ENCODE measurements around the gene NTNG2.

NTNG2 gene

GRCh38 chr9:132204883-132205282, 43.0 kb downstream of the NTNG2 start:
- no peak for DNase-seq (ENCODE audit: low read depth)

DNA sequence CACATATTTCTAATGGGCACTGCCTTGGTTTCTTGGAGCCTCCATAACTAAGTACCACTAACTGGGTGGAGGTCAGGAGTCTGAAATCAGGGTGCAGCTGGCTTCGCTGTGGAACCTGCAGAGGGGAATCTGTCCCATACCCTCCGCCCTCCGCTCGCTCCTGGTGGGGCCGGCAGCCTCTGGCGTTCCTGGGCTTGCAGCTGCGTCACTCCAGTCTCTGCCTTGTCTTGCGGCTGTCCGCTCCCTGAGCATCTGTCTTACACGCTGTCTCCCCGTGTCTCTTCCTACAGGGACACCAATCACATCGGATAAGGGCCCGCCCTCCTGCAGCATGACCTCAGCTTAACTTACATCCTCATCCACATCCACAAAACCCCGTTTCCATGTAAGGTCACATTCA, 45.4 kb downstream of the NTNG2 start:
- DNase-seq (ENCODE audit: low read depth), result no peak

DNA sequence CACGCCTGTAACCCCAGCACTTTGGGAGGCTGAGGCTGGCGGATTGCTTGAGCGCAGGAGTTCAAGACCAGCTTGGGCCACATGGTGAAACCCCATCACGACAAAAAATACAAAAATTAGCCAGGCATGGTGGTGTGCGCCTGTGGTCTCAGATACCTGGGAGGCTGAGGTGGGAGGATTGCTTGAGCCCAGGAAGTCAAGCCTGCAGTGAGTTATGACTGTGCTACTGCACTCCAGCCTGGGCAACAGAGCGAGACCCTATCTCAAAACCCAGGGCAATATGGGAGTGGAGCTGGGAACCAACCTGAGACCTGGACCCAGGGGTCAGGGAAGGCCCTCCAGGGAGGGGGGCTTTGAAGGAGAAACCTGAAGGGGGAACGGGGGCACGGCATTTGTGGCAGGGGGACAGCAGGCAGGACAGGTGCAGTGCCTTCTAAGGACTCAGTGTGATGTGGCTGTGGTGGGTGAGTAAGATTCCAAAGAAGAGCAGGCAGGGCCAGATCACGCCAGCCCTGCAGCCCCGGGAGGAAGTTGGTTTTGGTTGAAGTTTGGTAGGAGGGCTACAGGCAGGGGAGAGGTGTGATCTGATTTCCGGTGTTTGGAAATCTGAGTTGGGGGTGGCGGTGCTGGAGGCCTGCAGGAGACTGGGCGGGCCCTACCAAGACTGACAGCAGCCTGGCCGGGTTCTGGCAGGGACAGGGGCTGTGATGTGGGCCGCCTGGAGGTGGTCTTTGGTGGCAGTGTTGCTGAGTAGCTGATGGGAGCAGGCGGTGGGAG, 46.2 kb downstream of the NTNG2 start:
- DNase-seq (ENCODE audit: low read depth), result no peak

- DNase-seq (ENCODE audit: low read depth), result no peak
Measured at GRCh38 chr9:132209228-132209627, 47.4 kb downstream of the NTNG2 start.

DNA sequence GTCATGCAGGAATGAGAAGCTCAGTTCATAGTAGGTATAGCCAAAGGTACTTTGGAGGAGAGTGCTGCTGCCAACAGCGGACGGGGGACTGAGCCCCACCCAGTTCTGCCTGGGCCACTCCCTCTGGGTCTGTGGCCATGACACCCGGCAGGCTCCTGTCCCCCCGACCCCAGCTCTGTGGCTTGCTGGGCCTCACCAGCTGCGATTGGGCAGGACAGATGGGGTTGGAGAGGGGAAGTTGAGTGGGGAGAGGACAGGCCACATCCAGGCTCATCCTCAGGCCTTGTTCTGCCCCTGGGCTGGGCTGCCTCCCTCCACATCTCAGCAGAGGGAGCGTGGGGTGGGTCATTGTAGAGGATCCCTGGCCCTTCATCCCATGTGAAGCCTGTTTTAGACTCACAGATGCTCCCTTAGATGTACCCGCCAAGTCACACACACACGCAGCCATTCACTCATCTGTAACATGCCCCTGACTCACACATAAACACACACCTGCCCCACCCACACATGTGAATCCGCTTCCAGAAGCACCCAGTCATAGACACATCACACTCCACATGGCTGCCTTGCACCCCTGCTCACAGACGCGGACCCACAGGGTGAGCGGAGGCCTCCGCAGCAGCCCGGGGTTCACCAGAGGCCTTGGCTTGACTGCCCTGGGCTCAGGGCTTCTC, 48.8 kb downstream of the NTNG2 start:
- no peak for DNase-seq (ENCODE audit: low read depth)

GRCh38 chr9:132211570-132211969, 49.7 kb downstream of the NTNG2 start:
- no peak for DNase-seq (ENCODE audit: low read depth)

- no peak for DNase-seq (ENCODE audit: low read depth)
Measured at GRCh38 chr9:132214027-132214622, 52.3 kb downstream of the NTNG2 start.

GRCh38 chr9:132216861-132217619, 55.2 kb downstream of the NTNG2 start:
- DNase-seq (ENCODE audit: low read depth), result no peak

DNA sequence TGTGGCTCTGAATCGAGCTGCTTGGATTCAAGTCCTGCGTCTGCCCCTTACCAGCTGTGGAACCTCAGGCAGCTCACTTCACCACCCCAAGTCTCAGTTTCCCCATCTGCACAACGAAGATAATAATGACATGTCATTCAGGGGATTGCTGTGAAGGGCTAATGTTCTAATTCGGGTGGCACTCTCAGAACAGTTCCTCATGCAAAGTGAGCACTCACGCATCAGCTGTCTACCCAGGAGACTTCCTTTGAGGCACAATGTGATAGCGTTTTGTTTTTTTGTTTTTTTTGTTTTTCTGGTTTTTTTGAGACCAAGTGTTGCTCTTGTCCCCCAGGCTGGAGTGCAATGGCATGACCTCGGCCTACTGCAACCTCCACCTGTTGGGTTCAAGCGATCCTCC, 56.4 kb downstream of the NTNG2 start:
- no peak for DNase-seq (ENCODE audit: low read depth)

- no peak for DNase-seq (ENCODE audit: low read depth)
Measured at GRCh38 chr9:132221941-132222340, 60.1 kb downstream of the NTNG2 start.

DNA sequence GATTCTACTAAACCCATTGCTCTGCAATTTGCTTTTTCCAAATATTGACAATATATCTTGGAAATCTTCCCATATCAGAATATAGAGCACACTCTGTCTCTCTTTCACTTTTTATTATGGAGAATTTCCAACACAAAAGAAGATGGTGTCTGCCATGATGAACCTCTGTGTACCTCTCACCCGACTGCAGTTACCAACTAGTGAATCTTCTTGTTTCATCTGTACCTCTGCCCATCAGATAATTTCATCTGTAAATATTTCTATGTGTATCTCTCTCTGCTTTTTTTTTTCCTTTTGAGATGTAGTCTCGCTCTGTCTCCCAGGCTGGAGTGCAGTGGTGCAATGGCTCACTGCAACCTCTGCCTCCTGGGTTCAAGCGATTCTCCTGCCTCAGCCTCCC, 62.8 kb downstream of the NTNG2 start:
- no peak for DNase-seq (ENCODE audit: low read depth)

GRCh38 chr9:132226571-132227430, 64.9 kb downstream of the NTNG2 start:
- no peak for DNase-seq (ENCODE audit: low read depth)

DNA sequence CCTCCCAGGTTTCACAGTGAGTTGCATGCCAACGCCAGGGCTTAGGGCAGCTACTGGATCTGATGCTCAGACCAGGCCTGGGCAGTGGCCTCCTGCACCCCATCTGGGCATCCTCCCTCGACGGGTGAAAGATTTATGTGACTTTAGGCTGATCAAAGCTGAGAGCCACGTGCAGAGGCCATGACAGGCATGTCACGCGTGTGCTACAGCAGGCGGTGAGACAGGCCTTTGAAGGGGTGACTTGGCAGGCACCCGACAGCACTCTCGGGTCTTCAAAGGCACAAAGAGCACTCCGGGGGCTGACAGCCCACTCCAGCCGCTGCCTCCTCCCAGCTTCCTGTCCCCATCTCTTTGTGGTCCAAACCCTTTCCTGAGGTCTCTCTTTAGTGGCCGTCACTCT, 66.2 kb downstream of the NTNG2 start:
- no peak for DNase-seq (ENCODE audit: low read depth)

DNA sequence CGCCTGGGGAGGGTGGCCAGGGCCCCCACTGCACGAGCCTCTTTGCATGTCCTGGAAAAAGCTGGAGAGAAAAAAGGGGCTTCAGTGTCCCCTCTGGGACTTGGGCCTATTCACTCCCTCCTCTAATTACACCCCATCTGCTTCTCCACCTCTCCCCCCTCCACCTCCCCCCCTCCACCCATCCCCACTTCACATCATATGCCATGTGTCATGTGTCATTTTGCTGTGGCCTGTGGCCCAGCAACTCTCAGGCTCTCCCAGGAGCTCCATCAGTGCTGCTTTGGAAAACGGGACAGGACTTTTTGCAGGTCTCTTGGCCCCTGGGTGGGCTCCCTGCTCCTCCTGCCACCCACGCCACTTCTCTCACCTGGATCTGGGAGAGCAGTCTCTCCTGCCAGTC, 68.7 kb downstream of the NTNG2 start:
- DNase-seq (ENCODE audit: low read depth), result no peak

DNA sequence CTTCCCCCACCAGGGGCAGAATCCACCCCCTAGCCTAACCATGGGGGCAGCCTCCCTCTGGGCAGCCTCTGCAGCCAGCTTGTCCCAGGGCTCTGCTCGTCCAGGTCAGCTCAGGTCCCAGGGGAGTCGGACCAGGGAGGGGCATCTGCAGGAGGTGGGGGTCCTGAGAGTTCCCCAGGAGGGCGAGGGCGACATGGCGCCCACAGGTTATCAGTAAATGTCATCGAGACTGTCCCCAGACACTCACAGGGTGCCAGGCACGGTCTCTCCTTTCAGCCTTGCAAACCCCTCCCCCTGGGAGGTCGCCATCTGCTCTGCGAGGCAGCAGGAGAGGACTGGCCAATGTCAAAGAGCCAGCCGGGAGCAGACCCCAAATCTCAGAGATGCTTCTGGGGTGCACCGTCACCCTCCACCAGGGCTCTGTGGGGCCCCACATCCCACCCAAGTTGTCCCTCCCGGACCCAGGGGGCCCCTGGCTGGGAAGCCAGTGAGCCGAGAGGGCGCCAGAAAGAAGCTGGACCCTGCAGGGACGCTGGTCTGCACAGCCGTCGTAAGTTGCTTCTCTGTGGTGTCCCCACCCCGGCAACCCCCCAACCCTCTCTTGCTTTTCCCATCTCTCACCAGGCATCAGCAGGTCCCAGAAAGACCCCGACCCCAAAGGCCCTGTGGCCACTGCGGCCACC, 69.3 kb downstream of the NTNG2 start:
- no peak for DNase-seq (ENCODE audit: low read depth)

GRCh38 chr9:132232522-132232921, 70.7 kb downstream of the NTNG2 start:
- DNase-seq (ENCODE audit: low read depth), result no peak

DNA sequence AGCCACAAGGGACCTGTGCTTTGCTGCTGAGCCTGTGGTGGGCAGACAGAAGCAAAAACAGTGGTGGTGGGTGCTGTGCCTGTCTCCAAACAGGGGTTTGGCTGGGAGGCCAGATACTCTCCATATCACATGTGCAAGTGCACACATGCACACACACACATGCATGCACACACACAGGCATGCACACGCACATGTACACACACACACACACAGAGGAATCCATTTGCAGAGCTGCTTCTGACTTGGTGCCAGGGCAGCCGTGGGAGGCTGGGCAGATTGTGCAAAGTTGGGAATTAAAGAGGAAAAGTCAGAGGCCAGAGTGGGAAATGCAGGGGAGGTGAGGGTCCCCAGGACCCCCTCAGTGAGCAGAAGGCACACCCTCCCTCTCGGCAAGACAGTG, 71.3 kb downstream of the NTNG2 start:
- DNase-seq (ENCODE audit: low read depth), result no peak

DNA sequence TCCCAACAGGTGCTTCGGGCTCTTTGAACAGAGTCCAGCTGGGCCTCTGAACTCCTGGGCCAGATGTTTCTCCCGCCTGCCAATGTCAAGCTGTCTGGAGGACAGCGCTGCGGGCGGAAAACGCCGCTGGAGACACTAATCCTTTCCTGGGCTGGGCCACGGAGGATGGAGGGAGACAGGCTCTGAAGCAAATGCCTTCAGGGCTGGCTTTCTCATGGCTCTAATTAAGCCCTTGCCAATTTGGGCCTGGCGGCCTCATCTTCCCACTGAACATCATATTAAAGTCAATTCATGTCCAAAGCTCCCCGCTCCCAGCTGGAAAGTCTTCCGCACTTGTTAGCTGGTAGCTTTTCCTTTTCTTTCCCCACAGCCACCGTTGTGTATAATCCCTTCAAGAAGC, 72.7 kb downstream of the NTNG2 start:
- DNase-seq (ENCODE audit: low read depth), result no peak

DNA sequence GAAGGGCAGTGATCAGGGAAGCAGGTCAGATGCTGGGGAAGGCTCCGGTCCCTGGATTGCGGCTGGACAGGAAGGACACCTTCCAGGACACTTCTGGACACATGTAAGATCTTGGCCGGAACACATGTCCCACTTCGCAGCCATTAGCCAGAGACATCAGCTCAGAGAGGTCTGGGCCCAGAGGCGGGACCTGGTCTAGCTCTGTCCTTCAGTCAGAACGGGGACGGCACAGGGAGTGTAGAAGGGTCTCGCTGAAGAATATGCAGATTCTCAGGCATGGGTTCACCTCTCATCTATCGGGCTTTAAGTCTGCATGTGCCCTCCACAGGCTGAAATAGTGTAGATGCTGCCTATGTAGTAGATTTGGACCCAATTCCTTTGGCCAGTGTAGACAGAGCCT, 73.3 kb downstream of the NTNG2 start:
- DNase-seq (ENCODE audit: low read depth), result no peak

GRCh38 chr9:132235894-132236661, 74.2 kb downstream of the NTNG2 start:
- peak; percentile 66 for DNase-seq (ENCODE audit: low read depth)

All from stimulated activated CD8-positive, alpha-beta memory T cell treated with anti-CD3 and anti-CD28 coated beads, Interleukin-12 subunit alpha, Interleukin-12 subunit beta, amount 100 ng/mL, for 1 hour (primary cell).